Esophagus squamous epithelium (tissue), 4 donors: ENCODE measurements around the gene KCNG2.

Source experiments
- CTCF ChIP-seq, 6 experiments: fragments of 450-650 bp in 4 of 6; fragments of 200-600 bp in 2 of 6; sonication (generic) in 2 of 6; IDR thresholded peaks; one replicate each; pipeline ENCODE4 v1.5.1; 2016 to 2019; ENCODE audit warnings: antibody characterized with exemption in 6 of 6, mild to moderate bottlenecking in 4 of 6, moderate library complexity in 4 of 6
- POLR2A ChIP-seq, 4 donors: fragments of 450-650 bp; IDR thresholded peaks; one replicate each; pipeline ENCODE4 v1.6.1; 2017; ENCODE audit warnings: antibody characterized with exemption in 4 of 4, mild to moderate bottlenecking in 4 of 4, moderate library complexity in 3 of 4

- no peak for TF ChIP-seq CTCF (IDR thresholded peaks at IDR 0.05)
- TF ChIP-seq POLR2A (IDR thresholded peaks at IDR 0.05), result no peak
Measured at GRCh38 chr18:79932907-79933306, 135.2 kb downstream of the KCNG2 start.
